PFSK-1 (cell line): ENCODE results near the gene GJA4.

Experiments used
- FOXP2 ChIP-seq: optimal IDR thresholded peaks from 2 replicates; pipeline ENCODE3; 2011; ENCODE audit warnings: borderline replicate concordance, control low read depth, inconsistent platforms; ENCODE audit not compliant: insufficient read depth; ENCODE audit errors: extremely low read length, extremely low read depth
- POLR2AphosphoS5 ChIP-seq: IDR thresholded peaks from 2 replicates; pipeline ENCODE4 v1.6.1; 2012; ENCODE audit warnings: low read depth, mild to moderate bottlenecking, control low read depth, low read length, moderate library complexity
- SIN3A ChIP-seq: IDR thresholded peaks from 2 replicates; pipeline ENCODE4 v1.6.1; 2012; ENCODE audit warnings: mild to moderate bottlenecking, low read length, moderate library complexity, borderline replicate concordance; ENCODE audit not compliant: insufficient read depth
- TAF1 ChIP-seq: IDR thresholded peaks from 2 replicates; pipeline ENCODE4 v1.6.1; 2012; ENCODE audit warnings: low read length, control low read depth, borderline replicate concordance; ENCODE audit not compliant: insufficient read depth
- TF ChIP-seq, protein P1 (sequence below), 2 experiments: IDR thresholded peaks; 2 replicates each; pipeline versions ENCODE4 v1.6.1 to v1.8.0; 2011 to 2012; ENCODE audit warnings: low read depth in 2 of 2, low read length in 2 of 2, control low read depth in 1 of 2, inconsistent platforms in 1 of 2, mild to moderate bottlenecking in 1 of 2, moderate library complexity in 1 of 2; ENCODE audit not compliant: insufficient read depth in 1 of 2

The GJA4 gene

DNA sequence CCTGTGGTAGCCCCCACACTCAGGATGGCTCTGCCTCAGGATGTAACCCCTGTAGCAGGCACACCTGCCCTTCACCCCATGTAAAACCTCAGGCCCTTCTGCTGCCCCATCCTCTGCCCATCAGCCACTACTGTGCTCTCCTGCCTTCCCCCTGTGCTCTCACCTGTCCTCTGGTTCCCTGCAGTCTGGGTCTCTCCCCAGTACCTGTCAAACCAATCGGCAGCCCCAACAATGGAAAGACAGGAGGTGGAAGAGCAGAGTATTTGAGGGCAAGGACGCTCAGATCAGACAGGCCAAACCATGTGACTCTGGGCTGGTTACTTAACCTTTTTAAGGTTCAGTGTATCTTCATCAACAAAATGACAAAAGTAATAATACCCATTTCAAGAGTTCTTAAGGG lies 35.8 kb downstream of the GJA4 start:
- TF ChIP-seq POLR2AphosphoS5 = no peak
- TF ChIP-seq, protein P1, sequence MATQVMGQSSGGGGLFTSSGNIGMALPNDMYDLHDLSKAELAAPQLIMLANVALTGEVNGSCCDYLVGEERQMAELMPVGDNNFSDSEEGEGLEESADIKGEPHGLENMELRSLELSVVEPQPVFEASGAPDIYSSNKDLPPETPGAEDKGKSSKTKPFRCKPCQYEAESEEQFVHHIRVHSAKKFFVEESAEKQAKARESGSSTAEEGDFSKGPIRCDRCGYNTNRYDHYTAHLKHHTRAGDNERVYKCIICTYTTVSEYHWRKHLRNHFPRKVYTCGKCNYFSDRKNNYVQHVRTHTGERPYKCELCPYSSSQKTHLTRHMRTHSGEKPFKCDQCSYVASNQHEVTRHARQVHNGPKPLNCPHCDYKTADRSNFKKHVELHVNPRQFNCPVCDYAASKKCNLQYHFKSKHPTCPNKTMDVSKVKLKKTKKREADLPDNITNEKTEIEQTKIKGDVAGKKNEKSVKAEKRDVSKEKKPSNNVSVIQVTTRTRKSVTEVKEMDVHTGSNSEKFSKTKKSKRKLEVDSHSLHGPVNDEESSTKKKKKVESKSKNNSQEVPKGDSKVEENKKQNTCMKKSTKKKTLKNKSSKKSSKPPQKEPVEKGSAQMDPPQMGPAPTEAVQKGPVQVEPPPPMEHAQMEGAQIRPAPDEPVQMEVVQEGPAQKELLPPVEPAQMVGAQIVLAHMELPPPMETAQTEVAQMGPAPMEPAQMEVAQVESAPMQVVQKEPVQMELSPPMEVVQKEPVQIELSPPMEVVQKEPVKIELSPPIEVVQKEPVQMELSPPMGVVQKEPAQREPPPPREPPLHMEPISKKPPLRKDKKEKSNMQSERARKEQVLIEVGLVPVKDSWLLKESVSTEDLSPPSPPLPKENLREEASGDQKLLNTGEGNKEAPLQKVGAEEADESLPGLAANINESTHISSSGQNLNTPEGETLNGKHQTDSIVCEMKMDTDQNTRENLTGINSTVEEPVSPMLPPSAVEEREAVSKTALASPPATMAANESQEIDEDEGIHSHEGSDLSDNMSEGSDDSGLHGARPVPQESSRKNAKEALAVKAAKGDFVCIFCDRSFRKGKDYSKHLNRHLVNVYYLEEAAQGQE (IDR thresholded peaks at IDR 0.05; ENCODE audit: insufficient read depth in 1 of 2, low read depth in 2 of 2, low read length in 2 of 2) = no peak
- TF ChIP-seq TAF1 = no peak
- TF ChIP-seq SIN3A = no peak
- no peak for TF ChIP-seq FOXP2

DNA sequence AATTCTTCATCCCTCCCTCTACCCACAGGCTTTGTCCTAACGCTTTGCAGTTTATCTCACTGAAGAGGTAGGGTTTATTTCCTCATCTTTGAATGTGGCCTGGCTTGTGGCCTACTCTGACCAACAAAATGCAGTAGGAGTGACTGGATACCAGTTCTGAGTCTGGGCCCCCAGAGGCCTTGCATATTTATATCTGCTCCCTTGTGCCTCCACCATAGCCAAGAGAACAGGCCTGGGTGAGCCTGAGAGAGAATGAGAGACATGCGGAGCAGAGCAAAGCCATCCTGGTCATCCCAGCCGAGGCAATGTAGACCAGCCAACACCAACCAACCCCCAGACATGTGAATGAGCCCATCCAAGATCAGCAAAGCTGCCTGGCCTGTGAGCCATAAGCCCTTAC lies 36.5 kb downstream of the GJA4 start:
- TF ChIP-seq POLR2AphosphoS5 = no peak
- no peak for TF ChIP-seq SIN3A
- TF ChIP-seq FOXP2 = no peak
- TF ChIP-seq, protein P1 (IDR thresholded peaks at IDR 0.05; ENCODE audit: insufficient read depth in 1 of 2, low read depth in 2 of 2, low read length in 2 of 2) = no peak
- TF ChIP-seq TAF1 = no peak

DNA sequence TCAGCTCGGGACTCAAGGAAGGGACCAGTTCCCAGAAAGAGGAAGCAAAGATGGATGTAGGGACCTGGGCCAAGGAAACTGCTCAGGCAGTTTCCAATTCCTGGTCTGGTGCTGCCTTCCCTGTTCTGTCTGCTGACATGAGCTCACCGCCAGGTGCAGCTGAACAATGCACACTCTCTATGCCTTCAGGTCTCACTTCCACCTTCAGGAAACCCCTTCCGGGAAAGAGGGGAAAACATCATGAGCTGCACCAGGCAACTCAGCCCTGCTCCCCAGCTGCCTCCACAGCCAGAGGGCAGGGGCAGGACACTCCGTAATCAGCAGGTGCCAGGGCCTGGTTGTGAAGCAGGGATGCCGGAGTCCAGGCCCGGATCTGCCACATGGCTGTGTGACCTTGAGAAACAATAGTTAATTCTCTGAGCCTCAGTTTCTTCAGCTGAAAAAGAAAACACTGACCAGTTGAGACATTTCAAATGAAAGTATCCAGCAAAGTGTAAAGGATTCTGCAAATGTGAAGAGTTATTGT lies 39.0 kb downstream of the GJA4 start:
- TF ChIP-seq TAF1 = no peak
- TF ChIP-seq, protein P1 (IDR thresholded peaks at IDR 0.05; ENCODE audit: insufficient read depth in 1 of 2, low read depth in 2 of 2, low read length in 2 of 2) = no peak
- no peak for TF ChIP-seq POLR2AphosphoS5
- no peak for TF ChIP-seq SIN3A
- TF ChIP-seq FOXP2 = no peak

DNA sequence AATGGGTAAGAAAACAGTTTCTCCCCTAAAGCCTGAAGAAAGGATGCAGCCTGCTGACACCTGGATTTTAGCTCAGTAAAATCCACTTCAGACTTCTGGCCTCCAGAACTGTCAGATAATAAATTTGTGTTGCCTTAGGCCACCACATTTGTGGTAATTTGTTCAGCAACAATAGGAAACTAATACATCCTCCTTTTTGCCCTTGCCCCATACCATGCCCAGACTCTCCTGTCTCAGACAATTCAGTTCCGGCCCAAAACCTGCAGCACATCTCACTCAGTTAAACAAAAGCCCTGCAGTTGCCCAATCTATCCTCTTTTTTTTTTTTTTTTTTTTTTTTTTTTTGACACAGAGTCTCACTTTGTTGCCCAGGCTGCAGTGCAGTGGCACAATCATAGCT lies 40.9 kb downstream of the GJA4 start:
- TF ChIP-seq TAF1 (no peak), POLR2AphosphoS5 (no peak), FOXP2 (no peak), SIN3A (no peak)
- TF ChIP-seq, protein P1 (IDR thresholded peaks at IDR 0.05; ENCODE audit: insufficient read depth in 1 of 2, low read depth in 2 of 2, low read length in 2 of 2) = no peak

DNA sequence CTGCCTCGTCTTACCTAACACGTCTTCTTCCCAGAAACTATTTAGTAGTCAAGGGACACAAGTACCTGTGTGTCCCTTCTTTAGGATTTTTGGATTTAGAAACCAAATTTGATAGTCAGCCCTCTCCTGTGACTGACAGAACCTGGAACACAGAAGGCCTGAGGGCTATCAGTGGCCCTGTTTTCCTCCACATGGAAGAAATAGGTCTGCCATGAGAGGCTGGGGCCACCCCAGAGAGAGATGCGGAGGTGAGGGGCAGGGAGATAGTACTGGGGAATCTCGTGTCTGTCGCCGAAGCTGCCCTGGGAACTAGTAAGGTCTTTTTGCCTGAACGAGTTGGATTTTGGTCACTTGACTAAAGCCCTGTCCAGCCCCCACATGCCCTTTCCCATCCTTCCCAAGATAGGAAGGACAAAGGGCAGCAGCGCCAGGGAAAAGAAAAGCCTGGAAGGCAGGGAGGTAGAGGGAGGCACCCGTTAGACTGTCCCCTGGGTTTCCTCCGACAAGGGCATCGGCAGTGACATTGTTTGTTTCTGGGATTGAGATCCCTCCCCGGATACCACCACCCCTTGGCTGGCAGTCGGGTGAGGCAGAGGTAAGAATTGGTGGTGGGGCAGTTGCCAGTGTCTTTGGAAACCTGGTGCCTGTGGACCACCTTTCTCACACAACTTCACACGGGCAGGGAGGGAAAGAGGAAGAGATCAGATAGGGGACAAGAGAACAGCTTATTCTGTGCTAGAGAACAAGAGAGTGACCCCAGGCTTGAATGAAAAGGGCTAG lies 46.9 kb downstream of the GJA4 start:
- TF ChIP-seq POLR2AphosphoS5 (no peak), FOXP2 (no peak), SIN3A (no peak), TAF1 (no peak)
